A549 (cell line): Measurements from ENCODE around the gene SLC43A3.
A peak's percentile ranks its signal among the peaks of the same experiment; 100 is the strongest.

Experiments used
- BHLHE40 ChIP-seq: IDR thresholded peaks from 2 replicates; pipeline ENCODE4 v1.6.1; 2012; ENCODE audit warnings: low read depth, low read length, inconsistent platforms
- CEBPB ChIP-seq, 2 experiments: fragments of >200 bp in 1 of 2; sonication (Bioruptor Twin) in 1 of 2; formaldehyde crosslinking in 1 of 2; IDR thresholded peaks; 2 replicates each; pipeline ENCODE4 v1.6.1; 2012 to 2016
- EP300 ChIP-seq, 2 experiments: fragments of >200 bp; sonication (Bioruptor Twin); formaldehyde crosslinking; IDR thresholded peaks; 2 replicates in 1 of 2; 3 replicates in 1 of 2; pipeline ENCODE4 v1.6.1; 2016 to 2017
- JUN ChIP-seq, 2 experiments: fragments of >200 bp; sonication (Bioruptor Twin); formaldehyde crosslinking; IDR thresholded peaks; 2 replicates in 1 of 2; 3 replicates in 1 of 2; pipeline ENCODE4 v1.6.1; 2016 to 2017
- KDM5A ChIP-seq: fragments of 200-600 bp; sonication (generic); IDR thresholded peaks from 2 replicates; pipeline ENCODE4 v1.6.1; 2016; ENCODE audit warnings: antibody characterized with exemption, mild to moderate bottlenecking
- MAFK ChIP-seq: fragments of 450-650 bp; IDR thresholded peaks from 2 replicates; pipeline ENCODE4 v1.6.1; 2014; ENCODE audit not compliant: partially characterized antibody
- MAZ ChIP-seq: fragments of 150-350 bp; IDR thresholded peaks from 2 replicates; pipeline ENCODE4 v1.6.1; 2014; ENCODE audit warnings: antibody characterized with exemption, low read depth, low read length, borderline replicate concordance
- POLR2A ChIP-seq: IDR thresholded peaks from 2 replicates; pipeline ENCODE4 v1.6.1; 2012; ENCODE audit warnings: mild to moderate bottlenecking, low read length
- SMC3 ChIP-seq: fragments of >200 bp; sonication (Bioruptor Twin); formaldehyde crosslinking; IDR thresholded peaks from 3 replicates; pipeline ENCODE4 v1.6.1; 2018; ENCODE audit warnings: inconsistent platforms
- TP53 ChIP-seq: fragments of 250-450 bp; sonication (Bioruptor Pico); IDR thresholded peaks from 2 replicates; pipeline ENCODE4 v1.5.0; 2021; ENCODE audit warnings: mild to moderate bottlenecking, moderate library complexity
- TF ChIP-seq, protein P1 (sequence below): fragments of >200 bp; sonication (Bioruptor Twin); formaldehyde crosslinking; IDR thresholded peaks from 3 replicates; pipeline ENCODE4 v1.5.1; 2016
- TF ChIP-seq, protein P2 (sequence below): fragments of 450-650 bp; IDR thresholded peaks from 2 replicates; pipeline ENCODE4 v1.6.1; 2014; ENCODE audit warnings: antibody characterized with exemption
- TF ChIP-seq, protein P3 (sequence below): IDR thresholded peaks from 2 replicates; pipeline ENCODE4 v1.6.1; 2012

DNA sequence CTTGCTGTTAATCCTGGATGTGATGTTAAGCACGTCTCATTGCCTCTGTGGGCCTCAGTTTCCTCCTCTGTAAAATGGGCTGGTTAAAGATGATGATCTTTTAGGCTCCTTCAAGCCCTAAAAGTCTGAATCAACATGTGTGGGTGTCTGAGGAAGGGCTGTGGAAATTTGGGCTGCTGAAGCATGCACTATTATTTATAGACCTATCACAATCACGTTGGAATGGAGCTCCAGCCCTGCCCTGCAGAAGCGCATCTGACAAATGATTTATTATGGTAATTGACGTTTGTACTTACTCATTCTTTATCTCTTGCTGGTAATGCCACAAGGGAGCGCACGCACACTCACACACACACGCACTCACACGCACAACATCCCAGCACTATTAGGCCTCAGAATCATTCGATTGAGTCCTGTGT is 68.4 kb downstream of the SLC43A3 start:
- no peak; a peak in 1 of 4 replicates for TF ChIP-seq CEBPB (IDR thresholded peaks at IDR 0.05)
- TF ChIP-seq EP300 (IDR thresholded peaks at IDR 0.05) = peak; percentile 40 to 51; a peak in 2 of 5 replicates
- no peak for TF ChIP-seq POLR2A
- no peak for TF ChIP-seq MAZ
- TF ChIP-seq, protein P1, sequence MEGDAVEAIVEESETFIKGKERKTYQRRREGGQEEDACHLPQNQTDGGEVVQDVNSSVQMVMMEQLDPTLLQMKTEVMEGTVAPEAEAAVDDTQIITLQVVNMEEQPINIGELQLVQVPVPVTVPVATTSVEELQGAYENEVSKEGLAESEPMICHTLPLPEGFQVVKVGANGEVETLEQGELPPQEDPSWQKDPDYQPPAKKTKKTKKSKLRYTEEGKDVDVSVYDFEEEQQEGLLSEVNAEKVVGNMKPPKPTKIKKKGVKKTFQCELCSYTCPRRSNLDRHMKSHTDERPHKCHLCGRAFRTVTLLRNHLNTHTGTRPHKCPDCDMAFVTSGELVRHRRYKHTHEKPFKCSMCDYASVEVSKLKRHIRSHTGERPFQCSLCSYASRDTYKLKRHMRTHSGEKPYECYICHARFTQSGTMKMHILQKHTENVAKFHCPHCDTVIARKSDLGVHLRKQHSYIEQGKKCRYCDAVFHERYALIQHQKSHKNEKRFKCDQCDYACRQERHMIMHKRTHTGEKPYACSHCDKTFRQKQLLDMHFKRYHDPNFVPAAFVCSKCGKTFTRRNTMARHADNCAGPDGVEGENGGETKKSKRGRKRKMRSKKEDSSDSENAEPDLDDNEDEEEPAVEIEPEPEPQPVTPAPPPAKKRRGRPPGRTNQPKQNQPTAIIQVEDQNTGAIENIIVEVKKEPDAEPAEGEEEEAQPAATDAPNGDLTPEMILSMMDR = no peak; the same call in 1 of the 3 replicates
- TF ChIP-seq, protein P2, sequence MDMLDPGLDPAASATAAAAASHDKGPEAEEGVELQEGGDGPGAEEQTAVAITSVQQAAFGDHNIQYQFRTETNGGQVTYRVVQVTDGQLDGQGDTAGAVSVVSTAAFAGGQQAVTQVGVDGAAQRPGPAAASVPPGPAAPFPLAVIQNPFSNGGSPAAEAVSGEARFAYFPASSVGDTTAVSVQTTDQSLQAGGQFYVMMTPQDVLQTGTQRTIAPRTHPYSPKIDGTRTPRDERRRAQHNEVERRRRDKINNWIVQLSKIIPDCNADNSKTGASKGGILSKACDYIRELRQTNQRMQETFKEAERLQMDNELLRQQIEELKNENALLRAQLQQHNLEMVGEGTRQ = no peak
- no peak for TF ChIP-seq KDM5A
- TF ChIP-seq TP53 (CRISPR knock-in tag) = no peak
- no peak for TF ChIP-seq JUN (IDR thresholded peaks at IDR 0.05)
- 0 out of 3 replicates have a peak, but pooled peaks have one; percentile 20 for TF ChIP-seq SMC3
- TF ChIP-seq MAFK = no peak
- TF ChIP-seq BHLHE40 = no peak
- TF ChIP-seq, protein P3, sequence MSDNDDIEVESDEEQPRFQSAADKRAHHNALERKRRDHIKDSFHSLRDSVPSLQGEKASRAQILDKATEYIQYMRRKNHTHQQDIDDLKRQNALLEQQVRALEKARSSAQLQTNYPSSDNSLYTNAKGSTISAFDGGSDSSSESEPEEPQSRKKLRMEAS = peak; percentile 41; the same call in 1 of the 2 replicates
